Adrenal gland (tissue), 12 donors: ENCODE results near the gene PTH. TPM values are rescaled to one million over a fixed set of nuclear protein-coding genes. Genes with fewer than 3 reads are reported as not detected.

Experiments used
- DNase-seq, 7 donors: peaks; one replicate each; pipeline ENCODE4 v3.0.0-alpha.2; 2019 to 2020
- H3K27ac ChIP-seq, 5 donors: fragments of 200-600 bp; sonication (generic) in 4 of 5; 1 replicate in 3 of 5; 2 replicates in 2 of 5; pipeline versions ENCODE4 v1.5.1 to v1.8.0; 2016 to 2020; ENCODE audit warnings: mild to moderate bottlenecking in 1 of 5
- H3K27me3 ChIP-seq: fragments of 200-600 bp; 2 replicates; pipeline ENCODE4 v1.8.0; 2021
- H3K36me3 ChIP-seq, 2 donors: fragments of 200-600 bp; replicated peaks in 1 of 2; 1 replicate in 1 of 2; 2 replicates in 1 of 2; pipeline versions ENCODE4 v1.5.1 to v1.8.0; 2018 to 2022
- H3K4me1 ChIP-seq, 2 donors: fragments of 200-600 bp; replicated peaks in 1 of 2; 1 replicate in 1 of 2; 2 replicates in 1 of 2; pipeline versions ENCODE4 v1.5.1 to v1.8.0; 2018 to 2021
- H3K4me3 ChIP-seq, 4 donors: fragments of 200-600 bp; sonication (generic) in 3 of 4; one replicate each; pipeline ENCODE4 v1.5.1; 2016 to 2018
- H3K9me3 ChIP-seq, 3 donors: fragments of 200-600 bp; sonication (generic) in 1 of 3; replicated peaks in 1 of 3; 1 replicate in 2 of 3; 2 replicates in 1 of 3; pipeline versions ENCODE4 v1.5.1 to v1.8.0; 2016 to 2021
- POLR2A ChIP-seq, 2 donors: fragments of 450-650 bp; IDR thresholded peaks; one replicate each; pipeline ENCODE4 v1.6.1; 2017; ENCODE audit warnings: antibody characterized with exemption in 2 of 2, mild to moderate bottlenecking in 2 of 2, moderate library complexity in 1 of 2
- WGBS, 4 donors: extraction: QIAGEN DNeasy Blood & Tissue Kit in 2 of 4; methylation state at CpG; one replicate each; pipeline versions ENCODE4 v1.1.5 to v1.1.7; 2013 to 2017; 5-methylcytosine and 5-hydroxymethylcytosine counted together
- intact Hi-C, 2 donors: fragments of 100-400 bp; cut with DNase I; formaldehyde crosslinking; loops; one replicate each; pipeline versions ENCODE4 v1.14.1 to v1.15.0; 2022 to 2023
- polyA plus RNA-seq, 3 donors: library from polyadenylated mRNA; stranded (reverse); fragments of 200-250 nt in 2 of 3; fragments of 350-450 nt in 1 of 3; fragmentation: Illumina TruSeq in 1 of 3; extraction: RNeasy Lipid Tissue Mini Kit (QIAGEN cat#74804) in 1 of 3; gene quantifications; one replicate each; pipeline ENCODE4 v1.2.3, GENCODE V29; 2013 to 2014
- total RNA-seq, 9 donors: library from RNA; depleted of rRNA in 4 of 9; stranded (reverse); fragments of >200 nt in 4 of 9; fragments of 120-200 nt in 1 of 9; fragmentation: NEBNext Ultra II Directional in 1 of 9; extraction: Animal tissue kit (Norgen Biotek cat#: 25700) in 1 of 9; gene quantifications; one replicate each; pipeline versions ENCODE4 v1.1.0 to v1.2.4, GENCODE V29; 2013 to 2023
- TF ChIP-seq, protein P1 (sequence below), 6 experiments: fragments of 450-650 bp in 4 of 6; fragments of 200-600 bp in 2 of 6; sonication (generic) in 1 of 6; IDR thresholded peaks; 1 replicate in 5 of 6; 2 replicates in 1 of 6; pipeline versions ENCODE4 v1.5.1 to v1.8.0; 2016 to 2021; ENCODE audit warnings: antibody characterized with exemption in 6 of 6, mild to moderate bottlenecking in 2 of 6, moderate library complexity in 1 of 6
- donor health status: healthy with polysubstance abuse.
- donor health status: Bipolar disorder and iron deficiency.
- donor health status: DM: yes; HTN: yes; CAD: no.
- donor health status: DM: no; HTN: no; CAD: no.
- donor health status: DM: no; HTN: no; CAD: no.
- donor health status: DM: yes; HTN: yes; CAD: no.

PTH gene
- total and polyA plus RNA-seq, 12 donors: not detected

DNA sequence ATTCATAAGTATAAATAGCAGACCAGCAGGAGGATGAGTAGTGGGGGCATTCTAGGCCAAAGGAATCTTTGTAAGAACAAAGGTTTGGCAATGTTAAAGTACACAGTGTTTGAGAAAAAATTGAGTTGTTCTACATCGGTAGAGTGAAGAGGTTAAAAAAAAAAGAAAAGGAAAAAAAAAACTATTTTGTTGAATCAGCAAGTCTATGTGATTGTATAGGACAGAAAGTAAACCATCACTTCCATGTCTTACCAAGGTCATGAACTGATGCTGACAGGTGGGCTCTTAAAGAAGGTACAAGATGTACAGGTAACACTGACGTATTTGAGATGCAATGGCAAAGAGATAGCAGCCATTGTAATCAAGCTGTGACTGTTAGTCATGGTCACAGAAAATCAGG is 29.5 kb upstream of the PTH start:
- H3K4me3 ChIP-seq: no peak overlapping the region
- TF ChIP-seq, protein P1, sequence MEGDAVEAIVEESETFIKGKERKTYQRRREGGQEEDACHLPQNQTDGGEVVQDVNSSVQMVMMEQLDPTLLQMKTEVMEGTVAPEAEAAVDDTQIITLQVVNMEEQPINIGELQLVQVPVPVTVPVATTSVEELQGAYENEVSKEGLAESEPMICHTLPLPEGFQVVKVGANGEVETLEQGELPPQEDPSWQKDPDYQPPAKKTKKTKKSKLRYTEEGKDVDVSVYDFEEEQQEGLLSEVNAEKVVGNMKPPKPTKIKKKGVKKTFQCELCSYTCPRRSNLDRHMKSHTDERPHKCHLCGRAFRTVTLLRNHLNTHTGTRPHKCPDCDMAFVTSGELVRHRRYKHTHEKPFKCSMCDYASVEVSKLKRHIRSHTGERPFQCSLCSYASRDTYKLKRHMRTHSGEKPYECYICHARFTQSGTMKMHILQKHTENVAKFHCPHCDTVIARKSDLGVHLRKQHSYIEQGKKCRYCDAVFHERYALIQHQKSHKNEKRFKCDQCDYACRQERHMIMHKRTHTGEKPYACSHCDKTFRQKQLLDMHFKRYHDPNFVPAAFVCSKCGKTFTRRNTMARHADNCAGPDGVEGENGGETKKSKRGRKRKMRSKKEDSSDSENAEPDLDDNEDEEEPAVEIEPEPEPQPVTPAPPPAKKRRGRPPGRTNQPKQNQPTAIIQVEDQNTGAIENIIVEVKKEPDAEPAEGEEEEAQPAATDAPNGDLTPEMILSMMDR (IDR thresholded peaks at IDR 0.05): no peak
- H3K27me3 ChIP-seq: no peaks in the 10 kb centered on the region
- H3K27ac ChIP-seq: no peak overlapping the region
- no peaks in the 10 kb centered on the region for H3K4me1 ChIP-seq
- no peaks in the 10 kb centered on the region for H3K9me3 ChIP-seq
- H3K36me3 ChIP-seq: no peaks in the 10 kb centered on the region
- no peak for DNase-seq
- 60 to 77% (median 67%) methylated on average over 2 of the region's 2 CpGs for WGBS, 4 donors
- intact Hi-C loops: no loop called here

DNA sequence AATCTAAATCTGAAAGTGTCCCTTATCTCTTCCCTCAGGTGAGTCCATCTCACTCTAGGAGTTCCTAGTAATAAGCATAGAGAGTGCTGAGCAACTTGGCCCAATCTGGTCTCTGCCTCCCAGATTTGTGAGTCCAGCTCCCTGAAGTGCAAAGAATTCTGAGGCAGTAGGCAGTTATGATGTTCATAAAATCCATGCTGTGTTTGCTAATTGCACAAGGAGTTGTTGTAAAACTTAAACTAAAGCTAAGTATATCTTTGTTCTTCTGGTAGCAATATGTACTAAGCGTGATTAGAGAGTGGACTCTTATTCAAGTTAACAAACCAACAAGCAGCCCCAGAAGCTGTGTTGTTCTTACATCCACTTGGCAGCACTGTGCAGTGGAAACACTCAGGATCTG is 7.6 kb upstream of the PTH start:
- Histone ChIP-seq H3K27me3 (no peaks in the 10 kb centered on the region), H3K27ac (no peak overlapping the region), H3K4me3 (no peak overlapping the region), H3K36me3 (no peaks in the 10 kb centered on the region), H3K9me3 (no peaks in the 10 kb centered on the region), H3K4me1 (no peaks in the 10 kb centered on the region)
- no peak for DNase-seq
- intact Hi-C loops: no loop called here
- TF ChIP-seq, protein P1 (IDR thresholded peaks at IDR 0.05): no peak
- no peak for TF ChIP-seq POLR2A (IDR thresholded peaks at IDR 0.05)
- WGBS, 4 donors: 32 to 100% (median 81%) methylated on average over 1 of the region's 1 CpG

DNA sequence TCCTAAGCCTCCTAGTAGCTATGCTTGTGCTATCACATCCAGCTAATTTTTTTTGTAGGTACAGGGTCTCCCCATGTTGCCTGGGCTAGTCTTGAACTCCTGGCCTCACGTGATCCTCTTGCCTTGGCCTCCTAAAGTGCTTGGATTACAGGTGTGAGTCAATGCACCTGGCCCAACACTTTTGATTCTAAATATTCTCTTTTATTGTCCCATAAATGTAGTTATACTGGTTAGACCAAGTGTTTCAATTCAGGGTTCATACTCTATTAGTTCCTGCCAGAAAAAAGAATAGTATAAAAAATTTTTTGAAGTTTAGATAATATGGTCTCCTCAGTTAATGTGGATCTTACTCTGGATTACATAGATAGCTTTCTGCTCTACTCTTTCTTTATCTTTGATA is 6.7 kb upstream of the PTH start:
- Histone ChIP-seq H3K4me1 (no peaks in the 10 kb centered on the region), H3K27me3 (no peaks in the 10 kb centered on the region), H3K9me3 (no peaks in the 10 kb centered on the region), H3K4me3 (no peak overlapping the region), H3K27ac (no peak overlapping the region), H3K36me3 (no peaks in the 10 kb centered on the region)
- whole genome bisulfite sequencing, 4 donors: 46 to 85% (median 74%) methylated on average over 1 of the region's 1 CpG
- intact Hi-C loops: no loop called here
- TF ChIP-seq, protein P1 (IDR thresholded peaks at IDR 0.05): no peak
- no peak for TF ChIP-seq POLR2A (IDR thresholded peaks at IDR 0.05)
- DNase-seq: no peak

DNA sequence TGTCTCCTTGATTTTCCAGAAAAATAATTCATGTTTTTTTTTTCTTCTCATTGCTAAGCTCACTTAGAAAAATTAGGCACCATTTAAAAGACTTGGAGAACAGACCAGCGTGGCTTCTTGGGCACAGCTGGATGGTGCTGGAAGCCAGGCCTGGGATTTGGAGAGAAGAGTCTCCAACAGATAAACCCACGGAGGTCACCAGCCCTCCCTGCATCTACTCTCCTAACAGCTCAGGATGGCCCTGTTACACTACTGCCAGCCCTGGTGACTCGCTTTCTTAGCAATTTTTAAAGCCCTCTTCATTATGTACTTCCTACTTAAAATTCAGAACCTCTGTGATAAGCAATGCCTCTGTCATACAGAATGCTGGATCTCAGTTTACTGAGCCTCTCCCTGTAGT is 1.7 kb downstream of the PTH start:
- TF ChIP-seq POLR2A (IDR thresholded peaks at IDR 0.05): no peak
- TF ChIP-seq, protein P1 (IDR thresholded peaks at IDR 0.05): no peak
- intact Hi-C loops: no loop called here
- 61 to 68% (median 65%) methylated on average over 3 of the region's 3 CpGs for WGBS, 4 donors

More for the DNA sequence above, 1.7 kb downstream of the PTH start:
- no peak overlapping the region for H3K27ac ChIP-seq
- no peaks in the 10 kb centered on the region for H3K27me3 ChIP-seq
- H3K4me3 ChIP-seq: no peak overlapping the region
- no peaks in the 10 kb centered on the region for H3K36me3 ChIP-seq
- no peaks in the 10 kb centered on the region for H3K4me1 ChIP-seq
- DNase-seq: no peak
- no peaks in the 10 kb centered on the region for H3K9me3 ChIP-seq
